ENCODE data around the gene TRAK1.

- TF ChIP-seq POLR2A (IDR thresholded peaks at IDR 0.05; ENCODE audit: low read depth, low read length) (no peak), TAF1 (IDR thresholded peaks at IDR 0.05; ENCODE audit: borderline replicate concordance, low read depth, low read length) (no peak), POLR2AphosphoS5 (IDR thresholded peaks at IDR 0.05; ENCODE audit: low read depth, low read length) (no peak)
Measured at GRCh38 chr3:42265059-42265991, 174.2 kb downstream of the TRAK1 start.
